IgD-negative memory B cell (primary cell): Measurements from ENCODE around the gene FOXP4. TPM values are rescaled to one million over a fixed set of nuclear protein-coding genes. Genes with fewer than 3 reads are reported as not detected.
"Not testable (repeated sequence)": the region's sequence is repeated elsewhere in the genome, so short reads cannot be mapped to it uniquely, and the experiment has no call there.

ENCODE experiments used
- H3K27ac Mint-ChIP-seq, 3 donors: one replicate each; pipeline ENCODE4 v1.8.0; 2020 to 2022; ENCODE audit warnings: mild to moderate bottlenecking in 3 of 3, mixed read lengths in 3 of 3, moderate library complexity in 1 of 3
- H3K27me3 Mint-ChIP-seq: one replicate; pipeline ENCODE4 v1.8.0; 2021; ENCODE audit warnings: mixed read lengths
- H3K36me3 Mint-ChIP-seq: one replicate; pipeline ENCODE4 v1.8.0; 2020; ENCODE audit warnings: mild to moderate bottlenecking, mixed read lengths
- H3K4me1 Mint-ChIP-seq, 3 donors: one replicate each; pipeline ENCODE4 v1.8.0; 2020 to 2022; ENCODE audit warnings: mixed read lengths in 3 of 3, mild to moderate bottlenecking in 1 of 3
- H3K4me3 Mint-ChIP-seq, 4 donors: one replicate each; pipeline ENCODE4 v1.8.0; 2020 to 2022; ENCODE audit warnings: mild to moderate bottlenecking in 4 of 4, mixed read lengths in 4 of 4, moderate library complexity in 3 of 4
- H3K9me3 Mint-ChIP-seq, 3 donors: one replicate each; pipeline ENCODE4 v1.8.0; 2020 to 2021; ENCODE audit warnings: mixed read lengths in 3 of 3, mild to moderate bottlenecking in 1 of 3
- polyA plus RNA-seq: library from polyadenylated mRNA; unstranded; fragments of 300-500 nt; fragmentation: Illumina TruSeq; gene quantifications from one replicate; pipeline ENCODE4 v1.2.3, GENCODE V29; 2021

FOXP4 gene
- polyA plus RNA-seq, 1 donor from 2014 or later, result 2.6 TPM

- Mint-ChIP-seq H3K27me3 (peaks cover 5% of the 10 kb centered on the region), H3K27ac (peak overlapping the region in 1 of 3 donors; percentile 63), H3K4me3 (no peak overlapping the region), H3K9me3 (peaks cover 1 to 8% (median 7%) of the 10 kb centered on the region in 3 donors), H3K4me1 (no peaks in the 10 kb centered on the region), H3K36me3 (no peaks in the 10 kb centered on the region)
These were observed 72.4 kb downstream of the FOXP4 start for GRCh38 chr6:41618598-41618997.

- H3K27me3 Mint-ChIP-seq, H3K4me3 Mint-ChIP-seq, H3K4me1 Mint-ChIP-seq, H3K36me3 Mint-ChIP-seq, H3K27ac Mint-ChIP-seq, H3K9me3 Mint-ChIP-seq: not testable (repeated sequence)
These were observed 73.0 kb downstream of the FOXP4 start for GRCh38 chr6:41619193-41619592.

- H3K9me3 Mint-ChIP-seq, result peaks cover 1 to 8% (median 7%) of the 10 kb centered on the region in 3 donors
- H3K4me1 Mint-ChIP-seq, result peaks cover 0 to 4% (median 2%) of the 10 kb centered on the region in 3 donors
- no peaks in the 10 kb centered on the region for H3K36me3 Mint-ChIP-seq
- no peak overlapping the region for H3K4me3 Mint-ChIP-seq
- H3K27ac Mint-ChIP-seq, result no peak overlapping the region
- peaks cover 2% of the 10 kb centered on the region for H3K27me3 Mint-ChIP-seq
These were observed 75.2 kb downstream of the FOXP4 start for GRCh38 chr6:41621367-41621766.

GRCh38 chr6:41621802-41622201, 75.6 kb downstream of the FOXP4 start:
- H3K36me3 Mint-ChIP-seq, result no peaks in the 10 kb centered on the region
- peaks cover 1 to 8% (median 7%) of the 10 kb centered on the region in 3 donors for H3K9me3 Mint-ChIP-seq
- H3K4me1 Mint-ChIP-seq, result peaks cover 0 to 4% (median 2%) of the 10 kb centered on the region in 3 donors
- H3K4me3 Mint-ChIP-seq, result no peak overlapping the region
- H3K27ac Mint-ChIP-seq, result no peak overlapping the region
- H3K27me3 Mint-ChIP-seq, result peaks cover 2% of the 10 kb centered on the region

GRCh38 chr6:41622206-41622988, 76.2 kb downstream of the FOXP4 start:
- H3K4me1 Mint-ChIP-seq, result peaks cover 0 to 4% (median 2%) of the 10 kb centered on the region in 3 donors
- no peaks in the 10 kb centered on the region for H3K36me3 Mint-ChIP-seq
- H3K4me3 Mint-ChIP-seq, result no peak overlapping the region
- peaks cover 2% of the 10 kb centered on the region for H3K27me3 Mint-ChIP-seq
- peaks cover 1 to 8% (median 7%) of the 10 kb centered on the region in 3 donors for H3K9me3 Mint-ChIP-seq
- no peak overlapping the region for H3K27ac Mint-ChIP-seq

- peaks cover 1 to 8% (median 7%) of the 10 kb centered on the region in 3 donors for H3K9me3 Mint-ChIP-seq
- no peak overlapping the region for H3K27ac Mint-ChIP-seq
- no peak overlapping the region for H3K4me3 Mint-ChIP-seq
- H3K36me3 Mint-ChIP-seq, result no peaks in the 10 kb centered on the region
- peaks cover 0 to 4% (median 2%) of the 10 kb centered on the region in 3 donors for H3K4me1 Mint-ChIP-seq
- H3K27me3 Mint-ChIP-seq, result peaks cover 3% of the 10 kb centered on the region
These were observed 77.1 kb downstream of the FOXP4 start for GRCh38 chr6:41623330-41623729.

GRCh38 chr6:41624621-41625380, 78.6 kb downstream of the FOXP4 start:
- Mint-ChIP-seq H3K9me3 (peaks cover 1 to 8% (median 7%) of the 10 kb centered on the region in 3 donors), H3K36me3 (no peaks in the 10 kb centered on the region), H3K4me1 (peaks cover 0 to 4% (median 2%) of the 10 kb centered on the region in 3 donors), H3K27me3 (peaks cover 5% of the 10 kb centered on the region), H3K27ac (no peak overlapping the region), H3K4me3 (no peak overlapping the region)

- H3K9me3 Mint-ChIP-seq, result peaks cover 0 to 8% (median 7%) of the 10 kb centered on the region in 3 donors
- peaks cover 5% of the 10 kb centered on the region for H3K27me3 Mint-ChIP-seq
- no peaks in the 10 kb centered on the region for H3K36me3 Mint-ChIP-seq
- no peak overlapping the region for H3K4me3 Mint-ChIP-seq
- no peak overlapping the region for H3K27ac Mint-ChIP-seq
- H3K4me1 Mint-ChIP-seq, result peaks cover 0 to 4% (median 2%) of the 10 kb centered on the region in 3 donors
These were observed 79.3 kb downstream of the FOXP4 start for GRCh38 chr6:41625442-41625841.

GRCh38 chr6:41626022-41626421, 79.8 kb downstream of the FOXP4 start:
- H3K27ac Mint-ChIP-seq, result no peak overlapping the region
- H3K27me3 Mint-ChIP-seq, result peaks cover 7% of the 10 kb centered on the region
- H3K4me3 Mint-ChIP-seq, result no peak overlapping the region
- H3K9me3 Mint-ChIP-seq, result peaks cover 0 to 8% (median 7%) of the 10 kb centered on the region in 3 donors
- H3K36me3 Mint-ChIP-seq, result no peaks in the 10 kb centered on the region
- peaks cover 0 to 4% (median 2%) of the 10 kb centered on the region in 3 donors for H3K4me1 Mint-ChIP-seq

- Mint-ChIP-seq H3K36me3 (no peaks in the 10 kb centered on the region), H3K27me3 (peaks cover 10% of the 10 kb centered on the region), H3K27ac (no peak overlapping the region), H3K9me3 (peaks cover 0 to 5% (median under 1%) of the 10 kb centered on the region in 3 donors), H3K4me1 (peaks cover 0 to 4% (median 2%) of the 10 kb centered on the region in 3 donors), H3K4me3 (no peak overlapping the region)
These were observed 80.7 kb downstream of the FOXP4 start for GRCh38 chr6:41626917-41627316.

GRCh38 chr6:41629128-41629527, 82.9 kb downstream of the FOXP4 start:
- no peak overlapping the region for H3K4me3 Mint-ChIP-seq
- H3K9me3 Mint-ChIP-seq, result no peaks in the 10 kb centered on the region
- H3K4me1 Mint-ChIP-seq, result peaks cover 0 to 4% (median 2%) of the 10 kb centered on the region in 3 donors
- H3K36me3 Mint-ChIP-seq, result no peaks in the 10 kb centered on the region
- peak overlapping the region in 1 of 3 donors; percentile 63 for H3K27ac Mint-ChIP-seq
- H3K27me3 Mint-ChIP-seq, result peaks cover 15% of the 10 kb centered on the region

- Mint-ChIP-seq H3K36me3 (no peaks in the 10 kb centered on the region), H3K27ac (no peak overlapping the region), H3K9me3 (no peaks in the 10 kb centered on the region), H3K27me3 (peaks cover 21% of the 10 kb centered on the region), H3K4me3 (no peak overlapping the region), H3K4me1 (peaks cover 0 to 4% (median 2%) of the 10 kb centered on the region in 3 donors)
These were observed 83.9 kb downstream of the FOXP4 start for GRCh38 chr6:41630069-41630468.

- peaks cover 29% of the 10 kb centered on the region for H3K27me3 Mint-ChIP-seq
- no peaks in the 10 kb centered on the region for H3K36me3 Mint-ChIP-seq
- H3K9me3 Mint-ChIP-seq, result no peaks in the 10 kb centered on the region
- no peak overlapping the region for H3K27ac Mint-ChIP-seq
- H3K4me3 Mint-ChIP-seq, result no peak overlapping the region
- no peaks in the 10 kb centered on the region for H3K4me1 Mint-ChIP-seq
These were observed 84.8 kb downstream of the FOXP4 start for GRCh38 chr6:41630946-41631345.

- H3K4me1 Mint-ChIP-seq, result peaks cover 3 to 5% (median 4%) of the 10 kb centered on the region in 3 donors
- H3K4me3 Mint-ChIP-seq, result no peak overlapping the region
- no peaks in the 10 kb centered on the region for H3K36me3 Mint-ChIP-seq
- H3K27me3 Mint-ChIP-seq, result peaks cover 42% of the 10 kb centered on the region
- H3K27ac Mint-ChIP-seq, result no peak overlapping the region
- H3K9me3 Mint-ChIP-seq, result no peaks in the 10 kb centered on the region
These were observed 87.0 kb downstream of the FOXP4 start for GRCh38 chr6:41633056-41633634.

- Mint-ChIP-seq H3K4me3 (no peak overlapping the region), H3K27me3 (peaks cover 50% of the 10 kb centered on the region), H3K4me1 (peaks cover 3 to 5% (median 4%) of the 10 kb centered on the region in 3 donors), H3K27ac (no peak overlapping the region), H3K9me3 (no peaks in the 10 kb centered on the region), H3K36me3 (no peaks in the 10 kb centered on the region)
These were observed 88.5 kb downstream of the FOXP4 start for GRCh38 chr6:41634657-41635056.
